Measurements from ENCODE around the gene TAP1. TPM values are rescaled to one million over a fixed set of nuclear protein-coding genes. Genes with fewer than 3 reads are reported as not detected.

The TAP1 gene
- total and polyA plus RNA-seq, 9 of the 15 experiments (the other 6 are each of a cell fraction or from before 2014, with no cell fraction given), result 1.3 to 6.0 (median 4.2) TPM

GRCh38 chr6:32843979-32844838 lies 9.3 kb downstream of the TAP1 start, which contains the start of gene PSMB8 (continued):
- TF ChIP-seq ZNF318 (IDR thresholded peaks at IDR 0.05; ENCODE audit: borderline replicate concordance in 1 of 2, low read depth in 1 of 2) (peak in 1 of 2 experiments; percentile 40; a peak in 1 of 4 replicates), SFPQ (IDR thresholded peaks at IDR 0.05; ENCODE audit: low read depth, low read length) (no peak), HMG20A (CRISPR knock-in tag; conservative IDR thresholded peaks at IDR 0.05) (no peak), ESRRB (CRISPR knock-in tag; IDR thresholded peaks at IDR 0.05; ENCODE audit: borderline replicate concordance) (no peak), HDAC8 (tag; IDR thresholded peaks at IDR 0.05) (no peak), RB1 (IDR thresholded peaks at IDR 0.05; ENCODE audit: low read depth) (no peak), TCF7 (IDR thresholded peaks at IDR 0.05; ENCODE audit: borderline replicate concordance) (no peak), NUFIP1 (IDR thresholded peaks at IDR 0.05; ENCODE audit: partially characterized antibody) (no peak), ATF7 (IDR thresholded peaks at IDR 0.05) (no peak; the same call in 1 of the 2 replicates), NFRKB (IDR thresholded peaks at IDR 0.05; ENCODE audit: low read depth) (no peak)

Measured in K562 (cell line).